Hematopoietic multipotent progenitor cell treated with erythropoietin and hydrocortisone succinate and interleukin-3 and kit ligand, for 17 days (in vitro differentiated cells): ENCODE results near the gene IL5.

Source experiments
- DNase-seq: peaks from one replicate; pipeline ENCODE4 v3.0.0-alpha.2; 2015; ENCODE audit warnings: low spot score

The IL5 gene

DNA sequence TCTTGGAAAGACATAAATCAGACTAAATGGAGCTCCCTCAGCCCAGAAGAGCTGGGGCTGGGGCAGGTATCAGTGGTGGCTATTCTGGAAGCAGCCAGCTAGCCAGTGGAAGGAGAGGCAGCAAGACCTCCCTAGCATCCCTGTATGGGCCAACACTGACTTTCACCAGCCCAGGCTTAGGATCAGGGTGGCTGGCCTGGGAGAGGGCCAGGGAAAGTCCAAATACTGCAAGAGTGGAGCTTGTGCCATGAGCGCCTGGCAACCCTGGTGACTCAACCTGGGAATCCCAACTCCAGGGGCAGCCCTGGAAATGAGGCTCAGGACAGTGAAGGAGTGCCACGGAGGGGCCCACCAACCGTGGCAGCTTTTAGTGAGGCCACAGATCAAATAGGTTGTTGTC is 45.2 kb downstream of the IL5 start:
- peak; percentile 44 for DNase-seq

DNA sequence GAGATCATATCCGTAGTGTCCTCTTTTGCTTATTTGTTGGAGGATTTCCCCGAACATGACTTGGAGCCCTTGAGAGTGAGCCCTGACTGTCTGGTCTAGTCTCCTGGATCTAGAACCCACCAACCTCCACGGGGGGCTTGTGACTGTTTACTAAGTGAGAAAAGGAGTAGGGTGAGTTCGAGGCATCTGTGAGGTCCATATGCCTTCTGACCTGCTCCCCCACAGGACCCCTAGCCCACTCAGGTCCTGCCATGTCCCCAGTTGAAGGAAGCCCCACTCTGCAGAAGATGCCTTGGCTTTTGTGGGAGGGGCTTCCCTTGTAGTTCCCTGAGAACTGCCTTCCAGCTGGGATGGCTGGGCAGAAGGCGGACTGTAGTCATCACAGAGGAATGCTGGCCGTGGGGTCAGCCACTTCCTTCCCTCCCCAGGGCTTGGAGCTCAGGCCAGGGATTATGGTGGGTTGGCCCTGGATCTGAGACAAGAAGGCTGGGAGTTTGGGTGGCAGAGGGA is 45.8 kb downstream of the IL5 start:
- DNase-seq = no peak

DNA sequence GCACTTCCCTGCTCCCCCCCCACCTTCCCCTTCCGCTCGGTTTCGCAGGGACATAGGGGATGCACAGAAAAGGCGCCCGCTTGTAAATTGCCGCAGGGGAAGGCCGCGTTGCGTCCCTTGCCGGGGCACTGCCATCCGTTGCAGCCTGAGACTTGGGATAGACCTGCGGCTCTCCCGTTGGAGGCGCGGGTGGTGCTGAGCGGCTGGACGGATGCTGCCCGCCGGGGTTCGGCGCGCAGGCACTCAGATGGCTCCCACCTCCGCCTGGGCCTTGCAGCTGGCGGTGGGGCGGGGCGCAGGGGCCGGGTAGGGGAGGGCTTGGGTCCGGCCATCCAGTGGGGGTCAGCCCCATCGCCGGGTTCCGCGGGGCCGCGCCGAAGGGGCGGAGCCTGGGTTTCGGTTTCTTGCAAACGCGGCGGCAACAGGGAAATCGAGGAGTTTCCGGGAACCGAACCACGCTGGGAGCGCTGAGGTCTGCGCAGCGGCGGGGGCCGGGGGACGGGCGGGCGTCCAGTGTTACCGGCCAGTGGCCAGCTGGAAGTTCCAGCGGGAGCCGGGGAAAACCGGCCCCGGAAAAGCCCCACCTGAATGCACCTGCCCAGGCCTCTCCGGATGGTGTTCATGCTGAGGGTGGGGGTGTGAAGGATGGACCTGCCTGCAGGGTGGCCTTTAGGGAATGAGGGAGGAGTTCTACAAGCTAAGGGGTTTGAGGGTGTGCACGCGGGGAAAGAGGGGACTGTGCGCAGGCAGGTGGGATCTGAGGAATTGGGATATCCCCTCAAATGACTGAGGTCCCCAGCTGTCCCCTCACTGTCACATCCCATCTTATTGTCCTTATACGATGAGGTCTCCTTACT is 46.5 kb downstream of the IL5 start:
- peak; percentile 56 for DNase-seq

DNA sequence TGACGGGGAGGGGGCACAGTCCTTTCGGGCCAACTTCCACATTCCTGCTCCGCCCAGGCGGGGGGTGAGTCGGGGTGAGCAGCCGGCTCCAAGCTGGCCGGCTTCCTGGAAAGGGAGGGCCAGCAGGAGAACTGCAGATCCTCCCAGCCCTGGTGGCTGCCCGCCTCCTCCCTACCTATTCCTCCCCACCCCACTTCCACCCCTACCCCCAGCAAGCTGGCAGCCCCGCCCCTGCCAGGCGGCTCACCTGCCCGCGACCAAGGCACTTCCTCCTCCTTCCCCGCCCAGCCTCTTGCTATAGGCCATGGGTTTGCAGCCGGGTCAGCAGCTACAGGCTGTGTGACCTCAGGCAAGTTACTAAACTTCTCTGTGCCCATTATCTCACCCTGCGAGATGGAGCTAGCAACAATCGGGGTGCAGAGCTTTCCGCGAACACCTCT is 47.1 kb downstream of the IL5 start:
- DNase-seq = peak; percentile 75

DNA sequence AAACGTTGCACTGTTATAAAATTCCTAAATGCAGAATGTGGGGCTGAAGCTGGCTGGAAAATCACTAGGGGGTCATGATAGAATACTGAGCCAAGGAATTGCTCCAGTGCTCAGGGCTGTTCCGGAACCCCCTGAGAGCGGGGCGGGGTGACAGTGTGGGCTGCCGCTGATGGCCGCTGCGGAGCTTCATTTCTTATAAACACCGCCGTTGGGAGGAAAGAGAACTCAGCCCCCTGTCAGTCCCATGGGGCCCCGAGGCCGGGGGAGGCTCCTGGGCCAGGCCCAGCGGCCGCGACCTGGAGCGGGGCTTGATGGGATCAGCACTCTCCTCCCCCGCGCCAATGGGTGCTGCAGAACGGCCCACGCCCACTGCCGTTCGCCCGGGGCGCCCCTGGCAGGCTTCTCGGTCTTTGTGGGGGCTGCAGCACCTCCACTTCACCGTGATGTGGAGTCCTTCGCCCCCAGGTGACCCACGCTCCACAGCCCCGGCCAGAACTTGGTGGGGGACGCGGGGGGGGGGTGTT is 47.6 kb downstream of the IL5 start:
- peak; percentile 74 for DNase-seq

DNA sequence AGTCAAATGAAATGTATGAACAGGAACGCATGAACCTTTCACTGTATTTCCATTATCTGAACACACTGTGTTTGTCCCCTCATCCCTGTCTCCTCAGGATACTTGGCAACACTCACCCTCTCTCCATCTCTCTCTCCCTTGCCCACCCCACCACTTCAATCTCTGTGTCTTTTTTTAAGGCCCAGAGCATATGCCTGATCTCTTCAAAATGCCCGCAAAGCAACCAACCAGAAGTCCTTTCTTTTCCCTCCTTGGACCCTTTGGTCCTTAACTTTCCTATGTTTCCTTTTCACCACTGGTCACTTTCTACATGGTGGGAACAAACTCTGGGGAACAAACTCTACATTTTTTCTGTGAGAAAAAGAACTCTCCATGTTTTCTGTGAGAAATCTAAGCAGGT is 49.5 kb downstream of the IL5 start:
- DNase-seq = no peak

DNA sequence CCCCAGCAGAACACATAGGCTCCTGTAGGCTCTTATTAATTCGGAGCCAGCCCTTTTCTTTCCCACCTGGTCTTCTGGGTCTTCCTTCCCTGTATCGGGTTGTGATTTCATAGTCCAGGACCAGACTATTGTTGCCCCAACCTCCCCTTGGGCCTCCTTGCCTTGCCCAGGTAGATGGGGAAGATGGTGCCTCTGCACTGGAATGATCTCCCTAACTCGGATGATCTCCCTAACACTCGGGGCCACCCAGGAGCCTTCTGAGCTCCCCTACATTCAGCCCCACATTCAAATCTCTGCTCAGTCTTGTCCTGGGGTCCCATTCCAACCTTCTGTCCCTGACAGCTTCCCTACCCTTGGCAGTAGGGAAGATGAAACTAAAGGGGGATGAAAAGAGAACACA is 50.1 kb downstream of the IL5 start:
- no peak for DNase-seq

DNA sequence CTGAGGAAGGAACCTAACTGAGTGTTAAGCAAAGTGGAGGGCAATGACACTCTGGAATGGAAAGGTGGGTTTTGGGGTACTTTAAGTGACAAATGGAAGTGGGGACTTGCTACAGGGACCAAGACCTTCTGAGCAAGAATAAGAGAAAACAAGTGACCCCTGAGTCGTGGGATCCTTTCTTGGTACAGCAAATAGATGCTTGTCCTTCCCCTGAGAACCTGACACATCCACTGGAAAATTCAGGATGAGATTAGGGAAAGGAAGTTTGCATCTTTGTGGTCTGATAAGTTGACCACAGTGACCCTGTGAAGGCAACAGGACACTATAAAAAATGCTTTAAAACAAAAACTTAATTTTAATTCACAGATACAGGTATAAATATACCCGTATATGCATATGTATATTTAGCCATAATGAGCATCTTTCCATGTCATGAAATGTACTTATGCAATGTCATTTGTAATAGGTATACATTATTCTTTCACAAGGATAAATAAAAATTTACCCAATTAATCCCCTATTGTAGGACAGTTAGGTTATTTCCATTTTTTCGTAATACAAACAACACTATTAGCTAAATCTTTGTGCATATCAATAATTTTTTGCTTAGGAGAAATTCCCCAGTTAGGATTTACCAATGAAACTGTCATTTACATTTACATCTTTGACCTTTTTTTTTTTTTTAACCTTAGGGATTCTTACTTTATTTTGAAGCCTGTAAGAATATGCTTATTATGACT is 50.8 kb downstream of the IL5 start:
- no peak for DNase-seq
